GM12892 (cell line): Measurements from ENCODE around the gene ZNF789.

Experiments
- POLR2A ChIP-seq: IDR thresholded peaks from 2 replicates; pipeline ENCODE4 v1.6.1; 2011; ENCODE audit warnings: low read depth, low read length, control low read depth
- POLR2AphosphoS5 ChIP-seq: IDR thresholded peaks from 2 replicates; pipeline ENCODE4 v1.6.1; 2011; ENCODE audit warnings: low read depth, low read length, control low read depth

GRCh38 chr7:99451936-99452335 lies 20.8 kb upstream of the ZNF789 start:
- TF ChIP-seq POLR2A: no peak
- TF ChIP-seq POLR2AphosphoS5: no peak
